ENCODE results near the gene CRK. TPM values are rescaled to one million over a fixed set of nuclear protein-coding genes. Genes with fewer than 3 reads are reported as not detected.
"Not testable (repeated sequence)": the region's sequence is repeated elsewhere in the genome, so short reads cannot be mapped to it uniquely, and the experiment has no call there.

Gene CRK
- total RNA-seq, 1 donor from 2014 or later, result 46.4 TPM

DNA sequence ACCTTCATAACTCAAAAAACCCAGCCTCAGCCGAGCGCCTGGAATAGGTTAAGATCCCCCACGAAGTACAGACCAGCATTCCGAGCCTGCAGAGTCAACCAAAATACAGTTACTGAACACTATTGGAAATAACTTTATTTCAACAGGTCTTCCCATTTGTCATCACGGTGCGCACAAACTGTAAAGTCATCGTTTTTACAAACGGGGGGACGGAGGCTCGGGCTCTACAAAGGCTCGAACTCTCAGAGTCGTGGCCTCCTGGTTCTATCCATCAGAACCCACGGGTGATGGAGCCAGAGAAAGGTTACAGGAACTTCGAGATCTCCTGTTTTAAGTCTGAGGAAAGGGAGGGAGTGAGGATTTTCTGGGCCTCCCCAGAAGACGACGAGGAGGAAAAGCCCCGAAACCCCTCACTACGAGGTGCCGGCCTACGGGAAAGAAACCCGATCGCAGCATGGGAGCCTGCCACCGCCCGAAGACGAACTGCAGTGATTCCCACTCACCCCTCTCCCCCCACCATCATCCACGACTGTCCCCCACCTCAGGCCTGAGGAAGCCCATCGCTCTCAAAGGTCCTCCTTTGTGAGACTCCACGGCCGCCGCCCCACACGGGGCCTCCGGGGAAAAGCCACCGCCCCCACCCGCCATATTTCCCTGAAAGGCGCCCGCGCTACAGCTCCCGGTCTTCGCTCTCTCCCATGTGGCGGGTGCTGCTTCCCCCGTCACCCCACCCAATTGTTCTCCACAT, 56.9 kb downstream of the CRK start:
- no peak for DNase-seq
- Mint-ChIP-seq H3K4me1 (ENCODE audit: low read depth, unreplicated experiment) (peaks cover 14% of the 10 kb centered on the region), H3K9me3 (ENCODE audit: unreplicated experiment) (peaks cover 9% of the 10 kb centered on the region), H3K27me3 (ENCODE audit: unreplicated experiment) (peaks cover 14% of the 10 kb centered on the region), H3K4me3 (ENCODE audit: unreplicated experiment) (peak overlapping the region; percentile 88), H3K36me3 (ENCODE audit: unreplicated experiment) (no peaks in the 10 kb centered on the region), H3K27ac (ENCODE audit: unreplicated experiment) (peak overlapping the region; percentile 100)
- TF ChIP-seq, protein P1, sequence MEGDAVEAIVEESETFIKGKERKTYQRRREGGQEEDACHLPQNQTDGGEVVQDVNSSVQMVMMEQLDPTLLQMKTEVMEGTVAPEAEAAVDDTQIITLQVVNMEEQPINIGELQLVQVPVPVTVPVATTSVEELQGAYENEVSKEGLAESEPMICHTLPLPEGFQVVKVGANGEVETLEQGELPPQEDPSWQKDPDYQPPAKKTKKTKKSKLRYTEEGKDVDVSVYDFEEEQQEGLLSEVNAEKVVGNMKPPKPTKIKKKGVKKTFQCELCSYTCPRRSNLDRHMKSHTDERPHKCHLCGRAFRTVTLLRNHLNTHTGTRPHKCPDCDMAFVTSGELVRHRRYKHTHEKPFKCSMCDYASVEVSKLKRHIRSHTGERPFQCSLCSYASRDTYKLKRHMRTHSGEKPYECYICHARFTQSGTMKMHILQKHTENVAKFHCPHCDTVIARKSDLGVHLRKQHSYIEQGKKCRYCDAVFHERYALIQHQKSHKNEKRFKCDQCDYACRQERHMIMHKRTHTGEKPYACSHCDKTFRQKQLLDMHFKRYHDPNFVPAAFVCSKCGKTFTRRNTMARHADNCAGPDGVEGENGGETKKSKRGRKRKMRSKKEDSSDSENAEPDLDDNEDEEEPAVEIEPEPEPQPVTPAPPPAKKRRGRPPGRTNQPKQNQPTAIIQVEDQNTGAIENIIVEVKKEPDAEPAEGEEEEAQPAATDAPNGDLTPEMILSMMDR (IDR thresholded peaks at IDR 0.05; ENCODE audit: partially characterized antibody, unreplicated experiment), result no peak

DNA sequence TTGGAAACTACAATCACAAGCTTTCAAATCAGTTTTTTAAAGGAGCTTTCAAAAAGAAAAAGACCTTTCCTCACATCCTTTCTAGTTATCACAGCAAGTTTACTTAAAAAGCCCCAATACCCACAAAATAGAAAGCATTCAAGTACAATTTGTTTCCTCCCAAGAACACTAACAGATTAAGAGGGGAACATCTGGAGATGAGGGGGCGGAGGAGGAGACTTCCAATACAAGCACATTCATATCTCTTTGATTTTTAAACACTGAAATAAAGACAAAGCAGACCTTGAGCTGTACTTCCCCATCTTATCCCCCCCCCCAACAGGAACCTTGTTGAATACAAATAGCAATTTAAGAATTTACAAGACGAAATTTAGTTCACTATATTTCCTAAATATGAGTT, 58.0 kb downstream of the CRK start:
- peaks cover 18% of the 10 kb centered on the region for H3K4me1 Mint-ChIP-seq (ENCODE audit: low read depth, unreplicated experiment)
- H3K36me3 Mint-ChIP-seq (ENCODE audit: unreplicated experiment), result no peaks in the 10 kb centered on the region
- TF ChIP-seq, protein P1 (IDR thresholded peaks at IDR 0.05; ENCODE audit: partially characterized antibody, unreplicated experiment), result no peak
- H3K27ac Mint-ChIP-seq (ENCODE audit: unreplicated experiment), result peak overlapping the region; percentile 100
- H3K4me3 Mint-ChIP-seq (ENCODE audit: unreplicated experiment), result peak overlapping the region; percentile 88
- DNase-seq, result no peak
- peaks cover 9% of the 10 kb centered on the region for H3K9me3 Mint-ChIP-seq (ENCODE audit: unreplicated experiment)
- H3K27me3 Mint-ChIP-seq (ENCODE audit: unreplicated experiment), result peaks cover 14% of the 10 kb centered on the region

DNA sequence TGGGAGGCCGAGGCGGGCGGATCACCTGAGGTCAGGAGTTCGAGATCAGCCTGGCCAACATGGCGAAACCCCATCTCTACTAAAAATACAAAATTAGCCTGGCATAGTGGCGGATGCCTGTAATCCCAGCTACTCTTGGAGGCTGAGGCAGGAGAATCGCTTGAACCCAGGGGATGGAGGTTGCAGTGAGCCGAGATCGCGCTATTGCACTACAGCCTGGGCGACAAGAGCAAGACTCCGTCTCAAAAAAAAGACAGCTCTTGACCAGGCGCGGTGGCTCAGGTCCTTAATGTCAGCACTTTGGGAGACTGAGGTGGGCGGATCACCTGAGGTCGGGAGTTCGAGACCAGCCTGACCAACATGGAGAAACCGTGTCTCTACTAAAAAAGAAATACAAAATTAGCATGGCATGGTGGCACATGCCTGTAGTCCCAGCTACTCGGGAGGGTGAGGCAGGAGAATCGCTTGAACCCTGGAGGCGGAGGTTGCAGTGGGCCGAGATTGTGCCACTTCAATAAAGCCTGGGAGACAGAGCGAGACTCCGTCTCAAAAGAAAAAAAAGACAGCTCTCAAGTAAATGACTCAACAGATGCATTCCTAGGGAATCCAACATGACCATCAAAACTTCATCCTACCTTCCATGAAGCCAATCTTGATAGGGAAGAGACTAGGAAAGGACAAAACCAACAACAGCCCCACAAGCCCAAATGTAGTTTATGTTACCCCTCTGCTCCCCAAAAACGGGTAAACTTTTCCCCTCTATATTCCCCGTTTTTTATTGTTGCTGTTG, 60.0 kb downstream of the CRK start:
- Mint-ChIP-seq H3K4me1 (ENCODE audit: low read depth, unreplicated experiment) (peaks cover 20% of the 10 kb centered on the region), H3K27ac (ENCODE audit: unreplicated experiment) (peak overlapping the region; percentile 31), H3K27me3 (ENCODE audit: unreplicated experiment) (peaks cover 14% of the 10 kb centered on the region)
- H3K4me3 Mint-ChIP-seq (ENCODE audit: unreplicated experiment); H3K36me3 Mint-ChIP-seq (ENCODE audit: unreplicated experiment); H3K9me3 Mint-ChIP-seq (ENCODE audit: unreplicated experiment); DNase-seq: not testable (repeated sequence)

DNA sequence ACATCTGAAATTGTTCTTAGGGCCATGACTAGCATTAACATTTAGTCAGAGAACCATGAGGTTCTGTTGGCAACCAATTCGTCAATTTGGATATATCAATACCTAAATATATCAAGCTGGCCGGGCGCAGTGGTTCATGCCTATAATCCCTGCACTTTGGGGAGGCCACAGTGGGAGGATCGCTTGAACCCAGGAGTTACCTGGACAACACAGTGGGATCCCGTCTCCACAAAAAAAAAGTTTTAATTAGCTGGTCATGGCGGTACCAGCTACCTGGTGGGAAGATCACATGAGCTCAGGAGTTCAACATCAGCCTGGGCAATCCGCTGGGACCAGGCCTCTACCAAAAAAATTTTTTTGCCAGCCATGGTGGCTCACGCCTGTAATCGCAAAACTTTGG, 64.5 kb downstream of the CRK start:
- H3K27me3 Mint-ChIP-seq (ENCODE audit: unreplicated experiment), result peaks cover under 1% of the 10 kb centered on the region
- no peaks in the 10 kb centered on the region for H3K36me3 Mint-ChIP-seq (ENCODE audit: unreplicated experiment)
- H3K9me3 Mint-ChIP-seq (ENCODE audit: unreplicated experiment), result no peaks in the 10 kb centered on the region
- H3K4me3 Mint-ChIP-seq (ENCODE audit: unreplicated experiment), result no peak overlapping the region
- no peak for DNase-seq
- no peak overlapping the region for H3K27ac Mint-ChIP-seq (ENCODE audit: unreplicated experiment)
- H3K4me1 Mint-ChIP-seq (ENCODE audit: low read depth, unreplicated experiment), result peaks cover 15% of the 10 kb centered on the region
- TF ChIP-seq, protein P1 (IDR thresholded peaks at IDR 0.05; ENCODE audit: partially characterized antibody, unreplicated experiment), result no peak

DNA sequence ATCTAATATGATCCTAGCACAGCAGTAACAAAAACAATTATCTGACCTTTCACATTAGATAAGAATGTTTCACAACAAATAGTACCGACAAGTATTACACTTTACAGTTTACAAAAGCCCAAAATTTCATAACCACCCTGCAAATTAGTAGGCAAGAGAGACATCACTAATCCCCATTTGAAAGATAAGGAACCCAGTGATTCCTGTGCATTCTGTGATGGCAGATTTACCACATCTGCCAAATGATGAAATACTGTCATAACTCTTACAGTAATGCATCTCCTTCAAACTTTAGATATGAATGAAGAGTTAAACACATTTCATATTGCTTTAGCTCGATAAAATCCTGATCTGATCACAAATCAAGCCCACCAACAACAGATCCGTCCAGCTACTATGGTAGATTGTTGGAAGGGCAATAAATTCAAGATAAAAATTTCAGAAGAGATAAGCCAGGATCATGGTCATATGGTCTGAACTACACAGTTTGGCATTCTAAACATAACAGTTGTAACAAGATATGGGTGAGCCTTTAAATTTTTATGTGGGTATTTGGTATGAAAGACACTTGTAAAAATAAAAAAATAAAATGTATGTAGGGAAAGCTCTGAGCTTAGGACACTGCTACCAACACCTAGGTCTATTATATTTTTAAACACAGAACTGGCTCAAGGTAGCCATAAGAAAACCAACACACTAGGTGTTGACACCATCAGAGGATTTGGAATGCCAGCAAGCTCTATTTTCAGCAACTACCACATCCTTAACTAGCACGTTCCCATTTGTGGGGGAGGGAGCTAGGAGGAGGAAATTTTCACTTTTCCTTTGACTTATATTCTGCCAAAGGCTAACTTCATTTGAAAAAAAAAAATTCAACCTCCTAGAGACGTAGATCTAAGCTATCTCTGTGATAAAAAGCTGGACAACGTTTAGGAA, 65.3 kb downstream of the CRK start:
- Mint-ChIP-seq H3K9me3 (ENCODE audit: unreplicated experiment) (no peaks in the 10 kb centered on the region), H3K27ac (ENCODE audit: unreplicated experiment) (peak overlapping the region; percentile 36), H3K4me3 (ENCODE audit: unreplicated experiment) (peak overlapping the region; percentile 3), H3K27me3 (ENCODE audit: unreplicated experiment) (peaks cover 2% of the 10 kb centered on the region), H3K36me3 (ENCODE audit: unreplicated experiment) (no peaks in the 10 kb centered on the region), H3K4me1 (ENCODE audit: low read depth, unreplicated experiment) (peaks cover 15% of the 10 kb centered on the region)
- DNase-seq, result no peak
- TF ChIP-seq, protein P1 (IDR thresholded peaks at IDR 0.05; ENCODE audit: partially characterized antibody, unreplicated experiment), result no peak

DNA sequence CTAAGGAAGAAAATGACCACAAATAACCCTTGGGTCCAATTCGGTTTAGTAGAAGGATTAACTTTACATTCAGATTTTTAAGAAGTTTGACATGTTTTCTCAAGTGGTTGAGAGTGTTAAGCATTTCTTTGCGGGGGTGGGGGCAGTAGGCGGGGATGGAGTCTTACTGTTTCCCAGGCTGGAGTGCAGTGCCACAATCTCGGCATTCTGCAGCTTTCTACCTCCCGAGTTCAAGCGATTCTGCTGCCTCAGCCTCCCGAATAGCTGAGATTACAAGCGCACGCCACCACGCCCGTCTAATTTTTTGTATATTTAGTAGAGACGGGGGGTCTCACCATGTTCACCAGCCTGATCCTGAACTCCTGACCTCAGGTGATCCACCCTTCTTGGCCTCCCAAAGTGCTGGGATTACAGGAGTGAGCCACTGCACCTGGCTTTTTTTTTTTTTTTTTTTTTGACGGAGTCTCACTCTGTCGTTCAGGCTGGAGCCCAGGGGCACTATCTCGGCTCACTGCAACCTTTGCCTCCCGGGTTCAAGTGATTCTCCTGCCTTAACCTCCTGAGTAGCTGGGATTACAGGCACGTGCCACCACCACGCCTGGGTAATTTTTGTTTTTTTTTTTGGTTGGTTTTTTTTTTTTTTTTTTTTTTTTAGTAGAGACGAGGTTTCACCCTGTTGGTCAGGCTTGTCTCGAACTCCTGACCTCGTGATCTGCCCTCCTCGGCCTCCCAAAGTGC, 68.4 kb downstream of the CRK start:
- peaks cover 12% of the 10 kb centered on the region for H3K4me1 Mint-ChIP-seq (ENCODE audit: low read depth, unreplicated experiment)
- not testable (repeated sequence) for H3K4me3 Mint-ChIP-seq (ENCODE audit: unreplicated experiment); H3K27ac Mint-ChIP-seq (ENCODE audit: unreplicated experiment); H3K36me3 Mint-ChIP-seq (ENCODE audit: unreplicated experiment); H3K9me3 Mint-ChIP-seq (ENCODE audit: unreplicated experiment); H3K27me3 Mint-ChIP-seq (ENCODE audit: unreplicated experiment); DNase-seq

DNA sequence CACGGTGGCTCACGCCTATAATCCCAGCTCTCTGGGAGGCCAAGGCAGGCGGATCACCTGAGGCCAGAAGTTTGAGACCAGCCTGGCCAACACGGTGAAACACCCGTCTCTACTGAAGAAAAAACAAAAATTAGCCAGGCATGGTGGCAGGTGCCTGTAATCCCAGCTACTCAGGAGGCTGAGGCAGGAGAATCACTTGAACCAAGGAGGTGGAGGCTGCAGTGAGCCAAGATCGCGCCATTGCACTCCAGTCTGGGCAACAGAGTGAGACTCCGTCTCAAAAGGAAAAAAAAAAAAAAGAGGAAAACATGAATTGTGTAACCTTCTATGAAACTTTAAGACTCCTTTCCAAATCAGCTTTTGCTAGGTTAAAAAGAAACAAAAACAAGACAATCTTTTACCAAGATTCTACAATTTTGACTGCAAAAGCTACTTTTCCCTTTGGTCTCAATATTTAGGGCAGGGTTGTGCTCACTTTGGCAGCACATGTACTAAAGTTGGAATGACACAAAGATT, 69.3 kb downstream of the CRK start:
- not testable (repeated sequence) for H3K27me3 Mint-ChIP-seq (ENCODE audit: unreplicated experiment); H3K27ac Mint-ChIP-seq (ENCODE audit: unreplicated experiment); H3K9me3 Mint-ChIP-seq (ENCODE audit: unreplicated experiment); DNase-seq; H3K4me3 Mint-ChIP-seq (ENCODE audit: unreplicated experiment); H3K36me3 Mint-ChIP-seq (ENCODE audit: unreplicated experiment)
- H3K4me1 Mint-ChIP-seq (ENCODE audit: low read depth, unreplicated experiment), result peaks cover 13% of the 10 kb centered on the region

Measured in glutamatergic neuron (in vitro differentiated cells).